SK-N-MC (cell line): ENCODE measurements around the gene TSPOAP1.

Experiments used
- EZH2 ChIP-seq: fragments of 200-600 bp; sonication (generic); IDR thresholded peaks from one replicate; pipeline ENCODE4 v1.6.1; 2017; ENCODE audit warnings: antibody characterized with exemption
- POLR2AphosphoS5 ChIP-seq: IDR thresholded peaks from 2 replicates; pipeline ENCODE4 v1.6.1; 2012; ENCODE audit warnings: mild to moderate bottlenecking, low read depth, low read length, borderline replicate concordance

GRCh38 chr17:58348038-58348437 lies 19.4 kb upstream of the TSPOAP1 start:
- TF ChIP-seq EZH2, result no peak
- TF ChIP-seq POLR2AphosphoS5, result no peak
